ENCODE data around the gene GBX1.
A peak's percentile ranks its signal among the peaks of the same experiment; 100 is the strongest.

GBX1 gene

GRCh38 chr7:151168003-151168786, 701 bp upstream of the GBX1 start:
- peak; percentile 35 for DNase-seq (ENCODE audit: low read depth)
- Histone ChIP-seq H3K36me3 (ENCODE audit: control insufficient read depth, insufficient read depth, low read length, severe bottlenecking) (no peaks in the 10 kb centered on the region), H3K27me3 (replicated peaks; ENCODE audit: control insufficient read depth, insufficient read depth, low read length) (peaks cover 58% of the 10 kb centered on the region), H3K9me3 (ENCODE audit: control insufficient read depth, low read length) (no peaks in the 10 kb centered on the region), H3K4me3 (ENCODE audit: low read length) (no peak overlapping the region), H3K4me1 (ENCODE audit: control insufficient read depth, insufficient read depth, low read length) (no peaks in the 10 kb centered on the region), H3K9ac (ENCODE audit: low read length) (no peak overlapping the region)

- H3K4me3 ChIP-seq (ENCODE audit: low read length) = peak overlapping the region; percentile 41
- no peaks in the 10 kb centered on the region for H3K36me3 ChIP-seq (ENCODE audit: control insufficient read depth, insufficient read depth, low read length, severe bottlenecking)
- H3K9ac ChIP-seq (ENCODE audit: low read length) = no peak overlapping the region
- no peaks in the 10 kb centered on the region for H3K9me3 ChIP-seq (ENCODE audit: control insufficient read depth, low read length)
- H3K27me3 ChIP-seq (replicated peaks; ENCODE audit: control insufficient read depth, insufficient read depth, low read length) = peaks cover 58% of the 10 kb centered on the region
- no peak for DNase-seq (ENCODE audit: low read depth)
- H3K4me1 ChIP-seq (ENCODE audit: control insufficient read depth, insufficient read depth, low read length) = no peaks in the 10 kb centered on the region
Measured at GRCh38 chr7:151166629-151167196, 781 bp downstream of the GBX1 start.

GRCh38 chr7:151161757-151162156, 5.7 kb downstream of the GBX1 start:
- Histone ChIP-seq H3K4me1 (ENCODE audit: control insufficient read depth, insufficient read depth, low read length) (no peaks in the 10 kb centered on the region), H3K9ac (ENCODE audit: low read length) (no peak overlapping the region), H3K27me3 (replicated peaks; ENCODE audit: control insufficient read depth, insufficient read depth, low read length) (peaks cover 62% of the 10 kb centered on the region), H3K36me3 (ENCODE audit: control insufficient read depth, insufficient read depth, low read length, severe bottlenecking) (no peaks in the 10 kb centered on the region), H3K4me3 (ENCODE audit: low read length) (no peak overlapping the region), H3K9me3 (ENCODE audit: control insufficient read depth, low read length) (no peaks in the 10 kb centered on the region)
- no peak for DNase-seq (ENCODE audit: low read depth)

- no peak overlapping the region for H3K9ac ChIP-seq (ENCODE audit: low read length)
- DNase-seq (ENCODE audit: low read depth) = no peak
- H3K27me3 ChIP-seq (replicated peaks; ENCODE audit: control insufficient read depth, insufficient read depth, low read length) = peaks cover 59% of the 10 kb centered on the region
- no peaks in the 10 kb centered on the region for H3K36me3 ChIP-seq (ENCODE audit: control insufficient read depth, insufficient read depth, low read length, severe bottlenecking)
- H3K9me3 ChIP-seq (ENCODE audit: control insufficient read depth, low read length) = no peaks in the 10 kb centered on the region
- no peak overlapping the region for H3K4me3 ChIP-seq (ENCODE audit: low read length)
- no peaks in the 10 kb centered on the region for H3K4me1 ChIP-seq (ENCODE audit: control insufficient read depth, insufficient read depth, low read length)
Measured at GRCh38 chr7:151157645-151158329, 9.7 kb downstream of the GBX1 start.

GRCh38 chr7:151152643-151153513, 14.6 kb downstream of the GBX1 start:
- no peak overlapping the region for H3K4me3 ChIP-seq (ENCODE audit: low read length)
- peaks cover 68% of the 10 kb centered on the region for H3K27me3 ChIP-seq (replicated peaks; ENCODE audit: control insufficient read depth, insufficient read depth, low read length)
- no peaks in the 10 kb centered on the region for H3K36me3 ChIP-seq (ENCODE audit: control insufficient read depth, insufficient read depth, low read length, severe bottlenecking)
- no peak for DNase-seq (ENCODE audit: low read depth)
- no peaks in the 10 kb centered on the region for H3K4me1 ChIP-seq (ENCODE audit: control insufficient read depth, insufficient read depth, low read length)
- no peak overlapping the region for H3K9ac ChIP-seq (ENCODE audit: low read length)
- no peaks in the 10 kb centered on the region for H3K9me3 ChIP-seq (ENCODE audit: control insufficient read depth, low read length)

- DNase-seq (ENCODE audit: low read depth) = no peak
- no peaks in the 10 kb centered on the region for H3K36me3 ChIP-seq (ENCODE audit: control insufficient read depth, insufficient read depth, low read length, severe bottlenecking)
- peaks cover 51% of the 10 kb centered on the region for H3K27me3 ChIP-seq (replicated peaks; ENCODE audit: control insufficient read depth, insufficient read depth, low read length)
- no peak overlapping the region for H3K4me3 ChIP-seq (ENCODE audit: low read length)
- H3K9ac ChIP-seq (ENCODE audit: low read length) = no peak overlapping the region
- H3K9me3 ChIP-seq (ENCODE audit: control insufficient read depth, low read length) = no peaks in the 10 kb centered on the region
- no peaks in the 10 kb centered on the region for H3K4me1 ChIP-seq (ENCODE audit: control insufficient read depth, insufficient read depth, low read length)
Measured at GRCh38 chr7:151150388-151150787, 17.1 kb downstream of the GBX1 start.

GRCh38 chr7:151148319-151149259, 18.9 kb downstream of the GBX1 start:
- Histone ChIP-seq H3K36me3 (ENCODE audit: control insufficient read depth, insufficient read depth, low read length, severe bottlenecking) (peaks cover 8% of the 10 kb centered on the region), H3K4me3 (ENCODE audit: low read length) (no peak overlapping the region), H3K9ac (ENCODE audit: low read length) (no peak overlapping the region), H3K4me1 (ENCODE audit: control insufficient read depth, insufficient read depth, low read length) (no peaks in the 10 kb centered on the region), H3K9me3 (ENCODE audit: control insufficient read depth, low read length) (no peaks in the 10 kb centered on the region), H3K27me3 (replicated peaks; ENCODE audit: control insufficient read depth, insufficient read depth, low read length) (peaks cover 45% of the 10 kb centered on the region)
- no peak for DNase-seq (ENCODE audit: low read depth)

- Histone ChIP-seq H3K9ac (ENCODE audit: low read length) (no peak overlapping the region), H3K9me3 (ENCODE audit: control insufficient read depth, low read length) (no peaks in the 10 kb centered on the region), H3K4me1 (ENCODE audit: control insufficient read depth, insufficient read depth, low read length) (no peaks in the 10 kb centered on the region), H3K27me3 (replicated peaks; ENCODE audit: control insufficient read depth, insufficient read depth, low read length) (peaks cover 33% of the 10 kb centered on the region), H3K4me3 (ENCODE audit: low read length) (no peak overlapping the region), H3K36me3 (ENCODE audit: control insufficient read depth, insufficient read depth, low read length, severe bottlenecking) (peaks cover 26% of the 10 kb centered on the region)
- DNase-seq (ENCODE audit: low read depth) = no peak
Measured at GRCh38 chr7:151146761-151147160, 20.7 kb downstream of the GBX1 start.

- Histone ChIP-seq H3K9ac (ENCODE audit: low read length) (no peak overlapping the region), H3K9me3 (ENCODE audit: control insufficient read depth, low read length) (no peaks in the 10 kb centered on the region), H3K27me3 (replicated peaks; ENCODE audit: control insufficient read depth, insufficient read depth, low read length) (peaks cover 10% of the 10 kb centered on the region), H3K36me3 (ENCODE audit: control insufficient read depth, insufficient read depth, low read length, severe bottlenecking) (peaks cover 46% of the 10 kb centered on the region), H3K4me1 (ENCODE audit: control insufficient read depth, insufficient read depth, low read length) (no peaks in the 10 kb centered on the region), H3K4me3 (ENCODE audit: low read length) (no peak overlapping the region)
- no peak for DNase-seq (ENCODE audit: low read depth)
Measured at GRCh38 chr7:151144387-151144786, 23.1 kb downstream of the GBX1 start.

- H3K4me1 ChIP-seq (ENCODE audit: control insufficient read depth, insufficient read depth, low read length) = no peaks in the 10 kb centered on the region
- no peak for DNase-seq (ENCODE audit: low read depth)
- H3K27me3 ChIP-seq (replicated peaks; ENCODE audit: control insufficient read depth, insufficient read depth, low read length) = peaks cover 1% of the 10 kb centered on the region
- no peaks in the 10 kb centered on the region for H3K9me3 ChIP-seq (ENCODE audit: control insufficient read depth, low read length)
- no peak overlapping the region for H3K4me3 ChIP-seq (ENCODE audit: low read length)
- H3K36me3 ChIP-seq (ENCODE audit: control insufficient read depth, insufficient read depth, low read length, severe bottlenecking) = peaks cover 53% of the 10 kb centered on the region
- no peak overlapping the region for H3K9ac ChIP-seq (ENCODE audit: low read length)
Measured at GRCh38 chr7:151143261-151144015, 24.1 kb downstream of the GBX1 start.

Measured in adipocyte (in vitro differentiated cells).